ENCODE data around the gene OSBP2.

Gene OSBP2

DNA sequence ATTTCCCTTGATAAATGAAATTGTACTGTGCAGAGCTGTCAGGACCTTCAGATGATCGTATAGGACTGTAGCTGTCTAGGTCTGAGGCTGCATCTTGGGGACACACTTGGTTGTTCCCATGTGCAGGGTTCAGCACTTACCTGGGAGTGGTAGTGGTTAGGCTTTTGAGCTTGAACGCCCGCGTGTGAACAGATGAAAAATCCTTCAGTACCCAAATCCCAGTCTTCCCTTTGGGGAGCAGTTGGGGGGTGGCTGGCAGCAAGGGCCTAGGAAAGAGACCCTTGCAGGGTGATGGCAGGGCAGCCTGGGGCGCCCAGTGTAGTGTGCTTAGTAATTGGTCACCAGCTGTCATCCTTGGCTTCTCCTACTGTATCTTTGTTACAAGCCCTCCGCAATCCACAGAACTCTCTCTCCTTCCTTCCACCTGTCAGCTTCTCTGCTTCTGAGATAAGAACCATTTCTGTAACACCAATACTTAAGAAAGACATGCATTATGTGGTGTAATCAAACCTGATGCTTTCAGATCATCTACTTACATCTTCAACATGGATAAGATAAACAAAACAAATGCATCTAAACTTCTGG lies 209.3 kb downstream of the OSBP2 start:
- DNase-seq (ENCODE audit: low read depth), result no peak

DNA sequence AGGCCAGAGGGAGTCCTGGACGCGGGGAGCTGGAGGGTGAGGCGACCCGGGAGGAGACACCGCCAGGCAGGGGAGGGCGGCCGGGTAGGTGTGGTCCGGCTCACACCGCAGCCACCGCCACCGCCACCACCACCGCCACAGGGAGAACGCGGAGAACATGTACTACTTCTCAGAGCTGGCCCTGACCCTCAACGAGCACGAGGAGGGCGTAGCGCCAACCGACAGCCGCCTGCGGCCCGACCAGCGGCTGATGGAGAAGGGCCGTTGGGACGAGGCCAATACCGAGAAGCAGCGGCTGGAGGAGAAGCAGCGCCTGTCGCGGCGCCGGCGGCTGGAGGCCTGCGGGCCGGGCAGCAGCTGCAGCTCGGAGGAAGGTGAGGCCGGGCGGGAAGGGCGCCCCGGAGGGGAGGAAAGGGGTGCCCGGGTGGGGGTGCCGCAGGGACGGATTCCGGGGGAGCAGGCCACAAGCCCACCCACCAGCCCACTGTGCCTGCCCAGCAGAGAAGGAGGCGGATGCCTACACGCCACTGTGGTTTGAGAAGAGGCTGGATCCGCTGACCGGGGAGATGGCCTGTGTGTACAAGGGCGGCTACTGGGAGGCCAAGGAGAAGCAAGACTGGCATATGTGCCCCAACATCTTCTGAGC lies 211.1 kb downstream of the OSBP2 start:
- DNase-seq (ENCODE audit: low read depth), result no peak

DNA sequence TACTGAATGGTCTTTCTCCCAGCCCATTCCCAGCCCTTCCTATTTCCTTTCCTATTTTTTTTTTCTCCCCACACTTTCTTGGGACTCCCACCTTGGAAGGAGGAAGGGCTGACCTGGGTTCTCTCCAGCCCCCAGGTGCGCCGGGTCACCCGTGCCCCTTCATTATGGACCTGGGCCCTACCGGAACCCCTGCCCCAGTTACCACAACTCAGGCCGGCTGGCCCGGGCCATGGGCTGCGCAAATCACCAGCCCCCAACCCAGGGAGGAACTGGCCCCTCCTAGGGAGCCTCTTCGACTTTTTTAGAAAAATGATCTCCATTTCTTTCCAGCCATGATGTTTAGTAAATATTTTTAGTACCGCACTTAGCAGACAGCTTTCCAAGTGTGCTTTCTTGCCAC lies 211.7 kb downstream of the OSBP2 start:
- no peak for DNase-seq (ENCODE audit: low read depth)

DNA sequence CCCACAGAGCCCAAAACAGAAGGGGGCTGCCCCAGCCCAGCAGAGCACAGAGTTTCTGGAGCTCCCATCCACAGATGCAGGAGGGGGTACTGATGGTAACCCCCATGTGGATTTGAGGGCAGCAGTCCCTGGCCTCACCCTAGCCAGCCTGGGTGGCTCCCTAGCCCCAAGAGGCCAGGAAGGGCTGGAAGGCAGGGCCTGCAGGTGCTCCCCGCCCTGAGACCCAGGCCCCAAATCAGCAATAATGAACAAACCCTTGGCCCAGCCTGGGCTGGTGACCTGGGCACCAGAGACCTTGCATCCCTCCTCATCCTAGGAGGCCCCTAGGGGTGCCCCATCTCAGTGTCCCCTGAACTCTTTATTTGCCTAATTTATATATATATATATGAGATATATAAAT lies 212.3 kb downstream of the OSBP2 start:
- no peak for DNase-seq (ENCODE audit: low read depth)

DNA sequence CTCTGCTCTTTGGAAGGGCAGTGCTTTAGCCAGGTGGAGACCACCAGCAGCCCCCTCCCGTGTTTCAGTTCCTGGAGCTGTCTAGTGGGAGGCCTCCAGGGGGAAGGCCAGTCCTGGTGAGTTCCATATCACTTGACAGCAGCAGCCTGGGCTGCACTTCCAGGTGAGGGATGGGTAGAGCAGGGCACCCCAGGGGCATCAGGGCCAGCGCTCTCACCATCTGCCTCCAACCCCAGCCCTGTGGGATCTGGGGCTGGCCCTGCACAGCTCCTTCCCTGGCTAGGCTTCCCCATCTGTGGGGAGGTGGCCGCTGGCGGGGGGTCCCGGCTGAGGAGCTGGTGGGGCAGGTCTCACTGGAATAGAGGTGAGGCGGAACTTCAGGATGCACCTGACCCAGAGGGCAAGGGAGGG lies 213.4 kb downstream of the OSBP2 start:
- DNase-seq (ENCODE audit: low read depth), result no peak

DNA sequence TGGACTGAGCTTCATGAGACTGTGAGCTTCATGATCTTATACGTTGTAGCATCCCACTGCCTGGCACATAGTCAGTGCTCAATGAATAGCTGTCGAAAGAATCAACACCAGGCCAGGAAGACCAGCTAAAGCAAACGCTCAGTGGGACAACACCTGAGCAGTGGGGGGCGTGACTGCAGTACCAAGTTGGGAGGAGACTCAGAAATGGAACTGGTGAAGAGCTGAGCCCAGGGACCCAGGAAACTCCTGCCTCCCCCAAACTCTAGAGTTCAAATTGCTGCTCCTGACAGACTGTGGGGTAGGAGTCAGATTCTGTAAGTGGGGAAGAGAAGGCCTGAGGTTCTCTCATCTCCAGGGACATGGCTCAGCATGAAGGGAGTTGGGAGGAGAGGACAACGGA lies 214.6 kb downstream of the OSBP2 start:
- no peak for DNase-seq (ENCODE audit: low read depth)

DNA sequence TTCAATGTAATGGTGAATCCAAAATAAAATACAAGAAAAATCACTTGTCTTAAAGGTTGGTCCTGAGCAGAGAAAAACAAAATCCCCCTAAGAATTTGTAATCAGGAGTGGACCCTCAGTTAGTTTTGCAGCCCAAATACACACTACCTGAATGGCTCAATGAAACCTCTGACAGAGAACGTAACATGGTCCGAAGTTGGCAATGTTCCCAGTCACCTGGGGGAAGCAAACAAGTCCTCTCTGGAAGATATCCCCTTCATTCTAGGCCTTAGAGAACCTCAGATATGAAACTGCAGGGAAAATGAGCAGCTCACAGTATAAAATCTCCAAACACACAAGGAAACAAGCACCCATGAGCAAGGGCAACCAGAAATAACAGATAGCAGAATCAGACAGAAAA lies 215.7 kb downstream of the OSBP2 start:
- DNase-seq (ENCODE audit: low read depth), result no peak

DNA sequence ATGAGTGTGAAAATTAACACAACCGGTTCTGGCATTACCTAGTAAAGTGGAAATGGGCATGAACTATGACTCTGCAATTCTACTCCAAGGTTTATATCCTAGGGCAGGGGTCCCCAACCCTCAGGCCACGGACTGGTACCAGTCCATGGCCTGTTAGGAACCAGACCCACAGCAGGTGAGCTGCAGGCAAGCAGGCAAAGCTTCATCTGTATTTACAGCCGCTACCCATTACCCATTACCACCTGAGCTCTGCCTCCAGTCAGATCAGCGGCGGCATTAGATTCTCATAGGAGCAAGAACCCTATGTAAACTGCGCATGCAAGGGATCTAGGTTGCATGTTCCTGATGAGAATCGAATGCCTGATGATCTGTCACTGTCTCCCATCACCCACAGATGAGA lies 224.1 kb downstream of the OSBP2 start:
- DNase-seq (ENCODE audit: low read depth), result no peak

DNA sequence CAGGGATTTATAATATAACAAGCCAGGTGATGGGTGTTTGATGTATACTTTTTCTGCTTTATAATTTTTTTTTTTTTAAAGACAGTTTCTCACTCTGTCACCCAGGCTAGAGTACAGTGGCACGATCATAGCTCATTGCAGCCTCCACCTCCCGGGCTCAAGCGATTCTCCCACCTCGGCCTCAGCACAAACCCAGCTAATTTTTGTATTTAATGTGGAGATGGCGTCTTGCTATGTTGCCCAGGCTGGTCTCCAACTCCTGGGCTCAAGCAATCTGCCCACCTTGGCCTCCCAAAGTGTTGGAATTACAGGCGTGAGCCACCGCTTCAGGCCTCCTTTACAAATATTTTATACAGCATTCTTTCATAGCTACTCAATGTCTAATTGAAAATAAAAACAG lies 225.3 kb downstream of the OSBP2 start:
- no peak for DNase-seq (ENCODE audit: low read depth)

DNA sequence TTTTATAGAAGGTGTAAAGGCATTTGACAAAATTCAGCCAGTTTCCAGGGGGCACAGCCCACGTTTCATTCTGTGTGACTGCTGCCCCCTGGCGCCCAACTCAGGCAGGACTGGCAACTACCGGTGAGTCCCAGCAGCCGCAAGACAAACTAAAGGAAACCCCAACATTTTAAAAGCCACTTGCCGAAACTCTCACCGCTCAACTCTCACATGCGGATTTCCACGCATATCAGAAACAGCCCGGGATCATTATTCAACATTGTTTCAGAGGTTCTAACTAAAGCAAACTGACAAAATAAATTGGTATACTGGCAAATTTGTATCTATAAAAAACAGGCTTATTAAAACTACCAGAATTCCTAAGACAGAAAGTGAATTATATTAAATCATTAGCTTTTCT lies 225.7 kb downstream of the OSBP2 start:
- peak; percentile 4 for DNase-seq (ENCODE audit: low read depth)

DNA sequence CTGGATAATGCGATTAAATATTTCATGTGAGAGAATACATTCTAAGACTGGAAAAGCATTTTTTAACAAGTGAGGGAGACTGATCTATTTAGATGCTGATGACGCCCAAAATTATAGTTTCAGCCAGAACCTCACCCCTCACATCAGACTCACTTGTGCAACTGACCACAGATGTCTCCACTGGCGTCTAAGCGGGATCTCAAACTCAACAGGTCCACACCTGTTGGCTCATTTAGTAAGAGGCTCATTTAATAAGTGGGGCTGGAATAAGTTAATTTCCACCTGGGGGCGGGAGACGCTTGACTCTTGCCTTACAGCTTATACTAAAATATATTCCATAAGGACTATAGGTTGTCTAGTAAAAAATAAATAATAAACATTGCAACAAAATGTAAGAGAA lies 226.4 kb downstream of the OSBP2 start:
- no peak for DNase-seq (ENCODE audit: low read depth)

DNA sequence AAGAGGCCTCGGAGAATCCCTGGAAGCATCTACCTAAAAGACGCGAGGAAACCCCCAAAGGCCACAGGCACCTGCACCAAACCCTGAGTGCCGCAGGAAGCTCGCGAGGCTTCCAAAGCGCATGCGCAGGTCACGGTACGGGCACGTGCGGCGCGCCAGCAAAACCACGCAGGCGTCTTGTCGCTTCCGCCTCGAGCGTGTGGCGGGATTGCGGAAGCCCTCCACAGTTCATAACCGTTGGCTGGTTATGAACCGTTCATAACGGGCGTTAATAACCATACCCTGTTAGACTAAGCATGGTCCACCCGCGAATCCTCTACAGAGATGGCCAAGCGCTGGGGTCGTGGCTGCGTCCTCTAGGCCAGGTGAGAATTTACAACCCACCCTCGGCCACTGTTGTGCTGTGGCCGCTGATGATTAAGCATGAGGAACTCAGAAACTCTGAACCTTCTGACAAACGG lies 227.5 kb downstream of the OSBP2 start:
- no peak for DNase-seq (ENCODE audit: low read depth)

DNA sequence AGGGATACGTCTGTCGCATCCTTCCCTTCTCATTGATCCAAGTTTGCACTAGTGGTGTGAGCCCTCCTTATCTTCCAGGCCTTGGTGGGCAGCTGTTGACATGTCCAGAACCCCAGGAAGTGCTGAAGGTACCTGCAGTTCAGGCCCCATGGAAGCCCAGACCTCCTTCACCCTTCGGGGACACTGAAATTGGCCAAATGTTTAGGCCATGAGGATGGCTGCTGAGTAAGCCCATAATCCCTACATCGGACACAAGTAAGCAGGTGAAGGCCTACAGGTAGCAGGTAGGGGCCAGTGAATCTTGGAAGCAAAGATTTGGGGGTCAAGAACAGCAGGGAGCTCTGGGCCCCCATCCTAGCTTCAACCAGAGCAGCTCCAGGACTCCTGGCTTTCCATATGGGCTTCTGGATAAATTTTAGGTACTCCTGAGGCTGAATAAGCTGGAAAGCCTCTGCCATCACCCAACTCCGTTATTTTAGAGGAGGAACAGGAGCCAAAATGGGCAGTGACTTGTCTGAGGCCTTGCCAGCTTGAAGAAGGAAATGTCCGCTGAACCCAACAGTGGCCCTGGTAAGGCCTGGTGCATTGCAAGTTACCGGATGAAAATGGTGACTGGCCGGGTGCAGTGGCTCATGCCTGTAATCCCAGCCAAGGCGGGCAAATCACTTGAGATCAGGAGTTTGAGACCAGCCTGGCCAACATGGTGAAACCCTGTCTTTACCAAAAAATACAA lies 228.7 kb downstream of the OSBP2 start:
- no peak for DNase-seq (ENCODE audit: low read depth)

DNA sequence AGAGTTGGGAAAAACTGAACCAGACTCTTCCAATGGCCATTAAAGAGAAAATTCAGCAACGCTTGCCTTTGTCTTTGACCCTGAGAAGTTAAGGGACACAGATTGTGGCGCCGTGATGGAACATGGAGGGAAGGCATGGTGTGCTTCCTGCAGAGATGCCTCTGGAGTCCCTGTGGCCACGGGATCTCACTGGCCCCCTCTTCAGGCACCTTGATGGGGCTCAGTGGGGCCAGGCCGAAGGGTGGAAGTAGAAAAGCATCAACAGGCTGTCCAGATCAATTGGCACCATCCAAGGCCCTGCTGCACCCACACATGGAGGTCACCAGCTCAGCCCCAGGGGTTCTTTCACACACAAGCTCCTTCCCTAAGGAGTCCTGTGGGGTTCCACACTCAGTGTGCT lies 231.0 kb downstream of the OSBP2 start:
- DNase-seq (ENCODE audit: low read depth), result no peak

DNA sequence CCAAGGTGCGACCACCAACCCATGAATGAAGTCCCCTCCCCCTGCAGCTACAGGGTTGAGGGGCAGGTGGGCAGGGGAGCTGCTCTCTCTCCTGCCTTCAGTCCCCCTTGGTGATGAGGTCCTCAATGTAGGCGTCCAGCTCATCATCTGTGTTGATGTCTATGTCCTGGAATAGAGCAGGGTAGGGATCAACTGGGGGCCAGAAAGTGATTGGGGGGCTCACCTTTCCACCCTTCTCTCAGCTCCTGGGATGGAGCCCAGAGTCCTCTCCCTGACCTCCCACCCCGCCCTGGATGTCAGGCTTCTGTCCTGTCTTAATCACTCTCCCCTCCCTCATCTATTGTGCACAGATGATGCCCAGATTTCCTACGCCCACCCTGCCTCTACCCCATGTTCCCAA lies 232.0 kb downstream of the OSBP2 start:
- DNase-seq (ENCODE audit: low read depth), result no peak

DNA sequence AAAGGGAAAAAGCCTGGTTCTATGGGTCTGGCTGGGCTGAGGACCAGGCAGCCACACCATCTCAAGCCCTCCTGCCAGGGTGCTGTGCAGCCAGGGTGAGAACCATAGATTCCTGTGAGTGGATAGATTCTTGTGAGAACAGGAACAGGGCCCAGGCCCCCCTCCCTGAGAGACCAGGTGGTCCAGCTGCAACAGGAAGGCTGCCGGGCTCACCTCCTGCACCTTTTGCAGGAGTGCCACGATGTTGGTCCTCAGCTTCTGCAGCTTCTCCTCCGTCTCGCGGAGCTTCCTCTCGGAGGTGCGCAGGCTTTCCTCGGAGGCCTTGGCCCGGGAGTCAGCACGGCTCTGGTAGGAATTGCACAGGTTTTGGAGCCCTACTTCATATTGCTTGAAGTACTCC lies 233.1 kb downstream of the OSBP2 start:
- no peak for DNase-seq (ENCODE audit: low read depth)

DNA sequence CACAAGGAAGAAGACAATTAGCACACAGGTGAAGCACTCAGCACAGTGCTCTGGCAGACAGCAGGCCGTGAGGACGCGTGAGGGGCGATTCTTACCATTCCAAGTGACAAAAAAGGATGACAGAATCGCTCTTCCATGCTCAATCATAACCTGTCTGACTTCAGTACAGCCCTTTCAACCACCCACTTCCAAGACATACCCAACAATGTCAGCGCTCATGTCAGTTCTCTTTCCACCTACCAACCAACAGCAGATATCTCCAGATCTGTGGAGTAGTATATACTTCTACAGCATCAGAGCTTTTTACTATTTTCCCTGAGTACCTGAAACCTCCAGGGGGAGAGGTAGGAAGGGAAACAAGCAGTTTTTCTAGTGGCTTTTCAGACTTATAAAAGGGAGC lies 233.7 kb downstream of the OSBP2 start:
- DNase-seq (ENCODE audit: low read depth), result no peak

DNA sequence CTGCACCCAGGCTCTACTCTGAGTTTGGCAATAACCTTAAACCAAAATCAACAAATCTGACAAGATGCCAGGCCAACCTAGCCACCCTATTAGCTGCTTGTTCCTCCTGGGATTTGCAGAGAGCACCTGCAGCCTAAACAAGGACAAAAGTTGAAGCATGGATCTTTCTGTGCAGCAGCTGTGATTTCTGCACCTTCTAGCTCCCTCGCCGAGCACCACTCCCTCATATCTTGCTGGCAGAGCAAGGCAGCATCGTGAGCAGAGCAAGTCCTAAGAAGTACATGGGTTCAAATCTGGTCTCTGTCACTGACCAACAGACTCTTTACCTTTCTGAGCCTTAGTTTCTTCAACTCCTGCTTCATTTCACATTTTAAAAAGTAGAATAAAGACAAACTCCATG lies 235.6 kb downstream of the OSBP2 start:
- DNase-seq (ENCODE audit: low read depth), result no peak

DNA sequence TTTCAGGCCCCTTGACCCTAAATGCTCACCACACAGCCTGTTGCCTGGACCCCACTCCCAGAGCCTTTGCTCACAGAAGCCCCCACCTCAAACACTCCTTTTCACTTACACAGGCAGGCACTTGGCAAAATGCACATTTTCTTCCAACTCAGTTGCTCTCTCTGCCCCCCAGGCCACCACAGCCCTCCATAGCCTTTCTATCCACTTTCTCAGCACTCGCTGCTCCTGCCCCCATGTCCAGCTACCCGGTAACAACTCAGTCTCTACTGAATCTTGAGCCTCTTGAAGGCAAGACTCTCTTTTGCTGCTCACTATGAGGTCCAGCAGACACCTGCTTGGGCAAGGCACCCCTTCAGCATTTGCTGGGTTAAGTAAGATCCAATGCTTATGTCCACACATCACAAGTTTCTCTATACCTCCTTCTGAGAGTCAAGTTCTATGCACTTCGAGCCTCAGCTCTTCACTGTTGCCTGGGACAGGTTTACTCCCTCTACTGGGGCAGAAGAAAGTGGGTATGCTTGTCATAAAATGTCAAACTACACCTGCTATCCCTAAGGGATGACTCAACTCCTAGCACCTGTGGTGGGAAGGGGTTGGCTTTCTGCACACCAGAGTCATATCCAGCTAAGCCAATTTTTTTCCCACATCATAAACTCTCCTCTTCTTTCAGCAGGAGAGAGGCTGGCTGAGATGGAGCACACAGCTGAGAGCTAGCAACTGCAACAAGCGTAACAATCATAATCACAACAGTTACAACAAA lies 237.0 kb downstream of the OSBP2 start:
- DNase-seq (ENCODE audit: low read depth), result no peak

DNA sequence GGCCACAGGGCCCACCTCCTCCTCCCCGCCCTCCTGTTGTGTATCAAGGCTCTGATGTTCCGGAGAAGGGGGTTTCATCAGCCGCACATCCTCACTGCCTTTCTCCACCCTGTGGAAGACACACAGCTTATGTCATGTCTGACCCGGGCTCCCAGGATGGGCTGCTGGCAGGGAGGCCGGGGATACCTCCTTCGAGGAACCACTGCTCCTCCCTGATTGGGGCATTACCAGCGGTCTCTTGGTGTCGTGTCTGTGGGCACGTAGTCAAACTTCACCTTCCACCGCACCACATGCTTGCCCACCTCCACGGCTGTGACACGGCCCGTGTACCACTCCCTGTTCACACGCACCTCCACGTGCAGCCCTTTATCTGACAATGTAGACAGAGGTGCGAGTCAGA lies 238.0 kb downstream of the OSBP2 start:
- DNase-seq (ENCODE audit: low read depth), result no peak

DNA sequence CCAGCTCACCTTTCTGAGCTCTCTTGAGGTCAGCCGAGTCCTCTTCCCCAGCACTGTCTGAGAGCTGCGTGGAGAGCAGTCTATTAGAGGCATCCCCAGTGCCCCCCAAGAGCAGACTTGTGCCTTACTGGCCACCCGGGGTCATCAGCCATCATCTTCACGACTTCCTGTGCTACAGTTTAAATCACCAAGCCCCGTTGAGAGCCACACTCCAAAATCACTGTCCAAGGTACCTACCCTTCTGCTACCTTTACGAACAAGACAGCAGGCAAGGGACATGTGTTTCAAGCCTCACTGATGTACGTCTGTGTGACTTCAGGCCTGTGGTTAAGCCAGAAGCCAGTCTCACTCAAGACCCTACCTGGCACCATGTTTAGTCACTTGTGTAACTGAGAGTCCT lies 238.8 kb downstream of the OSBP2 start:
- no peak for DNase-seq (ENCODE audit: low read depth)

DNA sequence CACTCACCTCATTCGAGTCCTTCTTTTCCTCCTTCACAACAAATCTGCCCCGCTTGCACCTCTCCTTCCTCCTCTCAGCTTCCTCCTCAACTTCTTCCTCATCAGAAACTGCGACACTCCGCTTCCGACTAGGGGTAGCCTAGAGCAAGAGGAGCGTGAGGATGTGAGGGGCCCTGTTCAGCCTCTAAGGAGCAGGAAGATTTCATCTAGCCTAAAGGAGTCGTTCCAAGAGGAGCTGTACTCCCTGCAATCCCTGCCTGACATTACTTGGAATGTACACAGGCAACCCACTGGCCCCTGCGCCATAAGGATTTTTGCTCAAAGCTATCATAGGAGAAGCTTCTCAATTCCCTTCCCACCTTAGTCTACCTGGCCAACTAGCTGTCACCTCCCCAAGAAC lies 239.4 kb downstream of the OSBP2 start:
- no peak for DNase-seq (ENCODE audit: low read depth)
